ENCODE measurements around the gene PAX8. TPM values are rescaled to one million over a fixed set of nuclear protein-coding genes. Genes with fewer than 3 reads are reported as not detected.

Gene PAX8
- total and polyA plus RNA-seq, 12 donors, result 0.08 to 2.0 (median 0.41) TPM; not detected in 3

GRCh38 chr2:113184531-113185230 is 94.0 kb downstream of the PAX8 start:
- DNase-seq (no peak), ATAC-seq (no peak)
- WGBS, 2 donors, result 87 to 89% methylated on average over 8 of the region's 8 CpGs
- Histone ChIP-seq H3K27ac (no peak overlapping the region), H3K9me3 (no peaks in the 10 kb centered on the region), H3K4me1 (peaks cover 0 to 63% (median 0%) of the 10 kb centered on the region in 9 donors), H3K4me3 (no peak overlapping the region), H3K36me3 (peaks cover 0 to 36% (median 0%) of the 10 kb centered on the region in 9 donors), H3K27me3 (no peaks in the 10 kb centered on the region)
- TF ChIP-seq CTCF (IDR thresholded peaks at IDR 0.05), result no peak
- intact Hi-C loops (cut with DNase I), result loop anchor here in 1 of 10 donors (10.0 kb wide), 1 partner anchor 100 kb away; no protein-coding TSS in a partner anchor

GRCh38 chr2:113183703-113184102 is 95.0 kb downstream of the PAX8 start:
- H3K9me3 ChIP-seq, result no peaks in the 10 kb centered on the region
- ATAC-seq, result no peak
- TF ChIP-seq CTCF (IDR thresholded peaks at IDR 0.05), result no peak
- H3K4me1 ChIP-seq, result peaks cover 0 to 69% (median 0%) of the 10 kb centered on the region in 9 donors
- 77 to 87% methylated on average over 2 of the region's 2 CpGs for WGBS, 2 donors
- H3K36me3 ChIP-seq, result peaks cover 0 to 32% (median 0%) of the 10 kb centered on the region in 9 donors
- intact Hi-C loops (cut with DNase I), result loop anchor here in 1 of 10 donors (10.0 kb wide), 1 partner anchor 99 kb away; no protein-coding TSS in a partner anchor
- H3K4me3 ChIP-seq, result no peak overlapping the region
- H3K27ac ChIP-seq, result no peak overlapping the region
- no peak for DNase-seq
- peaks cover 0 to under 1% (median 0%) of the 10 kb centered on the region in 7 donors for H3K27me3 ChIP-seq

- intact Hi-C loops (cut with DNase I), result loop anchor here in 1 of 10 donors (10.0 kb wide), 1 partner anchor 98 kb away; no protein-coding TSS in a partner anchor
- WGBS, 2 donors, result 93% methylated on average over 8 of the region's 8 CpGs
- no peak overlapping the region for H3K27ac ChIP-seq
- H3K9me3 ChIP-seq, result no peaks in the 10 kb centered on the region
- H3K4me1 ChIP-seq, result peaks cover 0 to 68% (median 0%) of the 10 kb centered on the region in 9 donors
- H3K27me3 ChIP-seq, result peaks cover 0 to 3% (median 0%) of the 10 kb centered on the region in 7 donors
- H3K4me3 ChIP-seq, result no peak overlapping the region
- TF ChIP-seq CTCF (IDR thresholded peaks at IDR 0.05), result no peak
- ATAC-seq, result no peak
- no peak for DNase-seq
- peaks cover 0 to 30% (median 0%) of the 10 kb centered on the region in 9 donors for H3K36me3 ChIP-seq
Observed at GRCh38 chr2:113183264-113183663, 95.5 kb downstream of the PAX8 start.

GRCh38 chr2:113182471-113183260 is 96.1 kb downstream of the PAX8 start:
- Histone ChIP-seq H3K4me1 (peaks cover 0 to 67% (median 0%) of the 10 kb centered on the region in 9 donors), H3K9me3 (no peaks in the 10 kb centered on the region), H3K27ac (no peak overlapping the region), H3K27me3 (peaks cover 0 to 3% (median 0%) of the 10 kb centered on the region in 7 donors), H3K4me3 (no peak overlapping the region), H3K36me3 (peaks cover 0 to 30% (median 0%) of the 10 kb centered on the region in 9 donors)
- ATAC-seq (no peak), DNase-seq (no peak)
- WGBS, 2 donors, result 91 to 92% methylated on average over 15 of the region's 15 CpGs
- no peak for TF ChIP-seq CTCF (IDR thresholded peaks at IDR 0.05)
- intact Hi-C loops (cut with DNase I), result loop anchor here in 1 of 10 donors (10.0 kb wide), 1 partner anchor 98 kb away; no protein-coding TSS in a partner anchor
